ENCODE data around the gene DIAPH1.
"Not testable (repeated sequence)": the region's sequence is repeated elsewhere in the genome, so short reads cannot be mapped to it uniquely, and the experiment has no call there.

The DIAPH1 gene

GRCh38 chr5:141609921-141610320, 8.9 kb downstream of the DIAPH1 start:
- DNase-seq (ENCODE audit: low spot score), result not testable (repeated sequence)

- no peak for DNase-seq (ENCODE audit: low spot score)
Observed at GRCh38 chr5:141609044-141609443, 9.8 kb downstream of the DIAPH1 start.

- DNase-seq (ENCODE audit: low spot score), result no peak
Observed at GRCh38 chr5:141608557-141608956, 10.2 kb downstream of the DIAPH1 start.

- DNase-seq (ENCODE audit: low spot score), result no peak
Observed at GRCh38 chr5:141608046-141608445, 10.8 kb downstream of the DIAPH1 start.

GRCh38 chr5:141605523-141606277, 13.1 kb downstream of the DIAPH1 start:
- peak; percentile 21 for DNase-seq (ENCODE audit: low spot score)

GRCh38 chr5:141603923-141604717, 14.7 kb downstream of the DIAPH1 start:
- peak; percentile 93 for DNase-seq (ENCODE audit: low spot score)

GRCh38 chr5:141602606-141603005, 16.2 kb downstream of the DIAPH1 start:
- DNase-seq (ENCODE audit: low spot score), result no peak

GRCh38 chr5:141598391-141599345, 20.1 kb downstream of the DIAPH1 start:
- peak; percentile 51 for DNase-seq (ENCODE audit: low spot score)

- no peak for DNase-seq (ENCODE audit: low spot score)
Observed at GRCh38 chr5:141597814-141598213, 21.0 kb downstream of the DIAPH1 start.

DNA sequence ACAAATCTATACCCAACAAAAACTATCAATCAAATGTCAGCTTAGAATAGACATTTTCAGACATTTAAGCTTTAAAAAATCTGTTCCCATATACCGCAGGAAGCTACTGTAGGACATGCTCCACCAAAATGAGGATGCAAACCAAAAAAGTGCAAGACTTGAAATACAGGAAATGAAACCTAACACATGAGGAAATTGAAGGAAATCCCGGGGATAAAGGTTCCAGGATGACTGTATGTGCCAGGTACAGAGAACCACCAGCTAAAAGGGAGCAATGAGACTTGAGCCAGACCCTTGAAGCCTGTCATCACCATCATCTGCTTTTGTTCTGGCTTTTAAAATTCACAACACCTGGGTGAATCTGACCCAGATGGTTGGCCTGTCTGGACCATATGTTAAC, 21.4 kb downstream of the DIAPH1 start:
- DNase-seq (ENCODE audit: low spot score), result no peak

GRCh38 chr5:141596867-141597266, 21.9 kb downstream of the DIAPH1 start:
- DNase-seq (ENCODE audit: low spot score), result no peak

DNA sequence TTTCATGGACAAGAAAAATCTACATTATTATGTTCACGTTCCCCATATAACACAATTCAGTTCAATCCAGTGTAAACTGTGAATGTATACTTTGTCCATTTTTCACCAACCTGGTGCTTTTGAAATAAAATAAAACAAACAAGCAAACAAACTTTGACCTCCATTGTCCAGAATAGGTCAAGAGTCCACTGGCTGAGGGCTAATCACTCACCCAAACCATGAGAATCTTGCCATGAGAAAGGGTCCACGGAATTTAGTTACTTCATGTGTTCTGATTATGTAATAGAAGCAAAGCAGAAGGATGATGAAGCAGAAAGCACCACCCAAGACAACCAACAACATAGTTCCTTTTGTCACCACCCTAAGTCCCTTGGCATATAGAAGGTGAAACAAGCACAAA, 28.7 kb downstream of the DIAPH1 start:
- DNase-seq (ENCODE audit: low spot score), result no peak

DNA sequence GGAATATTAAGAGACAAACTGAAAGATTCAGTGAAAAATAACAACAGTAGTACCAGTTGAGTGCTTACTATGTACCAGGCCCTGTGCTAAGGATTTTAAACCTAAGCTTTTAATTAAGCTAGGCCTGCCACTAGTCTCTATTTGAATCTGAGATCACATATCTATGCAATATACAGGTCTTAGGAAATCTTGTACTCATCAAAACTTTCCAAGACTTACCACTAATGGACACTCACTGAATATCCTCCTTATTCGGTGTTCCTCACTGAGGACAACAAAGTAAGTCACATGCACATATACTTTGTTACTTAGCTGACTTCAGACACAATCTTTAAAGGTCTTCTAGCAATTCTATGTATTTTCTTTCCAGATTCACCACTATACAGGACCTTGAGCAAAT, 32.6 kb downstream of the DIAPH1 start:
- DNase-seq (ENCODE audit: low spot score), result no peak

GRCh38 chr5:141585594-141585993, 33.2 kb downstream of the DIAPH1 start:
- DNase-seq (ENCODE audit: low spot score), result no peak

DNA sequence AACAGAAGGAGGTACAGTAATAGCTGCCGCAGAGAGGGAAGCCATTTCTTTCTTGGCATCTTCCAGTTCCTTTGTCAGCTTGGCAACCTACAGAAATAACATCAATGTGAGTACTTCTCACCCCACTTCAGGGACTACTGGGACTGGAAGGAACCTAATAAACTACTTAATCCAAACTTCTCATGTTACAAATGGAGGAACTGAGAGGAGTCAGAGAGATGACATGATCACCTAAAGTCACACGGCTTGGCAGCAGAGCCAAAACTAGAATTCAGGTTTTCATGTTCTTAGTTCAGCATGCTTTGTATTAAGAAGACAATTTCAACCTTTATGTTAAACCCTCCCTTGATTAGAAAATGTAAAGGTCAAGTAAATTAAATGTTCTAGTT, 44.7 kb downstream of the DIAPH1 start:
- no peak for DNase-seq (ENCODE audit: low spot score)

GRCh38 chr5:141573489-141574121, 45.2 kb downstream of the DIAPH1 start:
- DNase-seq (ENCODE audit: low spot score), result no peak

GRCh38 chr5:141570655-141571054, 48.1 kb downstream of the DIAPH1 start:
- no peak for DNase-seq (ENCODE audit: low spot score)

DNA sequence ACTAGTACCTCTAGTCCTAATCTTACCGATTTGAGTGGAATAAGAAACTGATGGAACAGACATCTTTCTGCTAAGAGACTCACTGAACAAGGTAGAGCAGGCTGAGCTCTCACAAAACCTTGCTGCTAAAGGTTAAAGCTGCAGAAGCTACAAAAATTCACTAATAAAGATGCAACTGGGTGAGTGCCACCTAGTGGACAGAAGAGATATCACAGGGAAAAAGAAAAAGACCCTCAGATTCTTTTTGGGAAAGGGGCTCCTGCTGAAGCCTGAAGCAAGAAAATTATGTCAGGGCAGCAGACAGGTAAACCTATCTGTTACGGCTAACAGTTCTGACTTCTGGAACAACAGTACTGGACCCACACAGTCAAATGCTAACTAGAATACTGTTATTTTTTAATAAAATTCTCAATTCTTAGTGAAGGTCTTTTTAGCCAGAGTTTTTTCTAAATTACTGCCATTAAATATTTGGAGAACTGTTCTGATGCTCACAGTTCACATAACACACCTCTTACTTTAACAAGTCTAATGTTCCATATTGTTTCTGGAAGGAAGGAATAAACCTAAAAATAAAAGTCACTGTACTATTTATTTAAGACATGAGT, 51.2 kb downstream of the DIAPH1 start:
- DNase-seq (ENCODE audit: low spot score), result peak; percentile 31

GRCh38 chr5:141565826-141566570, 52.8 kb downstream of the DIAPH1 start:
- DNase-seq (ENCODE audit: low spot score), result no peak

DNA sequence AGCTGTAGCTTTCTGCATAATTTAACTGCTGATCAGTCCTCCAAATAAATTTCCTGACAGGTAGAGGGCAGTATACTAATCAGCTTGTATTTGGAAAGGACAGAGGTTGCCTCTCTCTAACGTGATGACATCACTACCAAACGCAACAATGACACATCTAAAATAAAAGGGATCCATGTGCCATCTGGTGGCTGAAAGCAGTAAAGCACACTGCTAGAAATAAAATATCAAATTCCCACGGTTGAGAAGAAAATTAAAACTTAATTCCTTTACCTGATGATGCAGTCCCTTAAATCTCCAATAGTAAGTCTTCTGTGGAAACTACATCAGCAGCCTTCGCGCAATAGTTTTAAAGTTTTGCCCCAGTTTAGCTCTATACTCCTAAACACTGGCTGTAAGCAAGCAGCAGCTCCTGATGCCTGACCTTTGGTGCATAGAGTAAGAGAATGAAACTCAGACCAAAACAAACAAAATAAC, 54.5 kb downstream of the DIAPH1 start:
- peak; percentile 77 for DNase-seq (ENCODE audit: low spot score)
